ENCODE results near the gene GGTA1.

The GGTA1 gene

DNA sequence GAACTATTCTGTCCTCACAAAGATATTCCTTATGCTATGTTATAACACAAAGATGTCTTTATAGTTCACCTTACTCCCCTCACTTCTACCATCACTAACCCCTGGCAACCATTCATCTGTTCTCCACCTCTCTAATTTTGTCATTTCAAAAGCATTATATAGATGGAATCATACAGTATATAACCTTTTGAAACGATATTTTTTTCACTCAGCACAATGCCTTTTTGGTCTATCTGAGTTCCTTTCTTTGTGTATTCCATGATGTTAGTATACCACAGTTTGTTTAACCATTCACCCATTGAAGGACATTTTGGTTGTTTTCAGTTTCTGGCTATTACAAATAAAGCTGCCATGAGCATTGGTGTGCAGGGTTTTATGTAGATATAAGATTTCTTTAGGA lies 93.7 kb downstream of the GGTA1 start:
- no peaks in the 10 kb centered on the region for H3K79me2 ChIP-seq (ENCODE audit: insufficient read depth, low read length)
- no peak overlapping the region for H3K9ac ChIP-seq (ENCODE audit: low read length)
- no peak for TF ChIP-seq EZH2 (IDR thresholded peaks at IDR 0.05; ENCODE audit: borderline replicate concordance, low read length)
- TF ChIP-seq, protein P1, sequence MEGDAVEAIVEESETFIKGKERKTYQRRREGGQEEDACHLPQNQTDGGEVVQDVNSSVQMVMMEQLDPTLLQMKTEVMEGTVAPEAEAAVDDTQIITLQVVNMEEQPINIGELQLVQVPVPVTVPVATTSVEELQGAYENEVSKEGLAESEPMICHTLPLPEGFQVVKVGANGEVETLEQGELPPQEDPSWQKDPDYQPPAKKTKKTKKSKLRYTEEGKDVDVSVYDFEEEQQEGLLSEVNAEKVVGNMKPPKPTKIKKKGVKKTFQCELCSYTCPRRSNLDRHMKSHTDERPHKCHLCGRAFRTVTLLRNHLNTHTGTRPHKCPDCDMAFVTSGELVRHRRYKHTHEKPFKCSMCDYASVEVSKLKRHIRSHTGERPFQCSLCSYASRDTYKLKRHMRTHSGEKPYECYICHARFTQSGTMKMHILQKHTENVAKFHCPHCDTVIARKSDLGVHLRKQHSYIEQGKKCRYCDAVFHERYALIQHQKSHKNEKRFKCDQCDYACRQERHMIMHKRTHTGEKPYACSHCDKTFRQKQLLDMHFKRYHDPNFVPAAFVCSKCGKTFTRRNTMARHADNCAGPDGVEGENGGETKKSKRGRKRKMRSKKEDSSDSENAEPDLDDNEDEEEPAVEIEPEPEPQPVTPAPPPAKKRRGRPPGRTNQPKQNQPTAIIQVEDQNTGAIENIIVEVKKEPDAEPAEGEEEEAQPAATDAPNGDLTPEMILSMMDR (IDR thresholded peaks at IDR 0.05; ENCODE audit: low read length): no peak
- H3K4me2 ChIP-seq (ENCODE audit: low read length): no peak overlapping the region
- no peak overlapping the region for H3K27ac ChIP-seq (ENCODE audit: low read depth, low read length, poor library complexity, severe bottlenecking)
- H3K36me3 ChIP-seq (ENCODE audit: insufficient read depth, low read length): no peaks in the 10 kb centered on the region
- no peak overlapping the region for H2AFZ ChIP-seq (ENCODE audit: low read length)
- no peak overlapping the region for H3K4me3 ChIP-seq (ENCODE audit: low read depth, low read length, poor library complexity, severe bottlenecking)
- H3K27me3 ChIP-seq (ENCODE audit: insufficient read depth, low read length): no peaks in the 10 kb centered on the region
- H3K4me1 ChIP-seq (ENCODE audit: insufficient read depth, low read length, severe bottlenecking): no peaks in the 10 kb centered on the region
- no peaks in the 10 kb centered on the region for H3F3A ChIP-seq (ENCODE audit: insufficient read depth, low read length)
- peaks cover 7% of the 10 kb centered on the region; the same call in 1 of the 2 replicates for H3K9me3 ChIP-seq (ENCODE audit: low read length)
- H4K20me1 ChIP-seq (ENCODE audit: insufficient read depth, low read length): no peaks in the 10 kb centered on the region
- no peaks in the 10 kb centered on the region for H3K9me2 ChIP-seq (ENCODE audit: low read depth, low read length)

Data from OCI-LY1 (cell line).